Measurements from ENCODE around the gene ZDHHC18.

DNA sequence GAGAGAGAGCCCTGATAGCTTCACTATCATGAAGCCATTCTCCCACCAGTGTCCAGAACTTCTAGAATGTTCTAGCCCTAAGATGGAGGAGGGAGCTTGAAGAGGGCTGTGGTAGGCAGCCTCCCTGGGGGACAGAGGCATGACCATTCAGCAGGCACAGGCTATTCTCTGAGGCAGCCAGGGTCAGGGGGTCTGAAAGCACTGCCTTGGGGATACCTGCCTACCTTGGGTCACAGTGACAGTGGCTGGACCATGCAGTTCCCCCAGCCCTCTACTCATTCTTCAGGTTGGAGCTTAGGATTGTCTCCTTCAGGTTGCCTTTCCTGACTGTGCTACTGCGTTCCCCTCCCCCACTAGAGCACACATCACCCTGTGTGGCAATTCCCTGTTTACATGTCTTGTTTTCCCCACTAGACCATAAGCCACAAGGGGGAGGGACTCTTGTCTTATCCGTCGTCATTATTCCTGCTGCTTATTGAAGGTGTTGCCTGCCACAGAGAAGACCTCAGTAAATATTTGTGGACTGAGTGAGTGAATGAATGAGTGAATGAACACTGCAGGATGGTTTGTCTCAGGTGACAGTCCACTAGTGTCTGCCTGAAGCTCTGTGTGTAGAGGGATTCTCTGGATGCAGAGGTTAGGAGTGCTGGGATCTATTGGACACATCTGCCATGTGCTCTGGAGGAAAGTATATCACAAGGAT lies 5.2 kb downstream of the ZDHHC18 start:
- TF ChIP-seq, protein P1, sequence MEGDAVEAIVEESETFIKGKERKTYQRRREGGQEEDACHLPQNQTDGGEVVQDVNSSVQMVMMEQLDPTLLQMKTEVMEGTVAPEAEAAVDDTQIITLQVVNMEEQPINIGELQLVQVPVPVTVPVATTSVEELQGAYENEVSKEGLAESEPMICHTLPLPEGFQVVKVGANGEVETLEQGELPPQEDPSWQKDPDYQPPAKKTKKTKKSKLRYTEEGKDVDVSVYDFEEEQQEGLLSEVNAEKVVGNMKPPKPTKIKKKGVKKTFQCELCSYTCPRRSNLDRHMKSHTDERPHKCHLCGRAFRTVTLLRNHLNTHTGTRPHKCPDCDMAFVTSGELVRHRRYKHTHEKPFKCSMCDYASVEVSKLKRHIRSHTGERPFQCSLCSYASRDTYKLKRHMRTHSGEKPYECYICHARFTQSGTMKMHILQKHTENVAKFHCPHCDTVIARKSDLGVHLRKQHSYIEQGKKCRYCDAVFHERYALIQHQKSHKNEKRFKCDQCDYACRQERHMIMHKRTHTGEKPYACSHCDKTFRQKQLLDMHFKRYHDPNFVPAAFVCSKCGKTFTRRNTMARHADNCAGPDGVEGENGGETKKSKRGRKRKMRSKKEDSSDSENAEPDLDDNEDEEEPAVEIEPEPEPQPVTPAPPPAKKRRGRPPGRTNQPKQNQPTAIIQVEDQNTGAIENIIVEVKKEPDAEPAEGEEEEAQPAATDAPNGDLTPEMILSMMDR (IDR thresholded peaks at IDR 0.05), result no peak
- TF ChIP-seq ZFX (IDR thresholded peaks at IDR 0.05; ENCODE audit: borderline replicate concordance), result no peak
